GM12878 (cell line): Measurements from ENCODE around the gene PAX7.

Source experiments
- ATF2 ChIP-seq: IDR thresholded peaks from 2 replicates; pipeline ENCODE4 v1.6.1; 2012; ENCODE audit warnings: low read length, inconsistent platforms
- BCL3 ChIP-seq: IDR thresholded peaks from 2 replicates; pipeline ENCODE4 v1.6.1; 2011; ENCODE audit warnings: borderline replicate concordance, low read depth, mild to moderate bottlenecking, moderate library complexity, low read length; ENCODE audit not compliant: insufficient read depth, poor library complexity, severe bottlenecking
- CTCF ChIP-seq, 3 experiments: IDR thresholded peaks in 2 of 3; conservative IDR thresholded peaks in 1 of 3; 2 replicates each; pipeline ENCODE4 v1.5.1; 2011; ENCODE audit warnings: low read depth in 3 of 3, low read length in 3 of 3, mild to moderate bottlenecking in 3 of 3, control low read depth in 2 of 3, moderate library complexity in 2 of 3, inconsistent platforms in 1 of 3, mixed read lengths in 1 of 3; ENCODE audit not compliant: control insufficient read depth in 2 of 3, insufficient read depth in 1 of 3; ENCODE audit errors: extremely low read depth in 1 of 3
- ESRRA ChIP-seq: IDR thresholded peaks from 2 replicates; pipeline ENCODE4 v1.6.1; 2012; ENCODE audit warnings: mild to moderate bottlenecking, low read length, improper control_type of control experiment
- FOS ChIP-seq: IDR thresholded peaks from 3 replicates; pipeline ENCODE4 v1.6.1; 2011; ENCODE audit warnings: borderline replicate concordance; ENCODE audit not compliant: insufficient read length; ENCODE audit errors: extremely low read depth
- NFYB ChIP-seq: IDR thresholded peaks from 2 replicates; pipeline ENCODE4 v1.6.1; 2011; ENCODE audit warnings: low read depth, mild to moderate bottlenecking, low read length, improper control_type of control experiment, moderate library complexity; ENCODE audit not compliant: insufficient read depth
- POLR2A ChIP-seq: IDR thresholded peaks from 2 replicates; pipeline ENCODE4 v1.6.1; 2011; ENCODE audit warnings: low read depth, mild to moderate bottlenecking, low read length
- SKIL ChIP-seq: fragments of 450-650 bp; IDR thresholded peaks from 2 replicates; pipeline ENCODE4 v1.6.1; 2017; ENCODE audit warnings: mild to moderate bottlenecking, low read depth, inconsistent platforms; ENCODE audit not compliant: poor library complexity, severe bottlenecking
- TAF1 ChIP-seq: IDR thresholded peaks from 2 replicates; pipeline ENCODE4 v1.6.1; 2011; ENCODE audit warnings: mild to moderate bottlenecking, low read depth, low read length, borderline replicate concordance
- TF ChIP-seq, protein P1 (sequence below): fragments of 450-650 bp; IDR thresholded peaks from 2 replicates; pipeline ENCODE4 v1.6.1; 2017; ENCODE audit warnings: mild to moderate bottlenecking, moderate library complexity

DNA sequence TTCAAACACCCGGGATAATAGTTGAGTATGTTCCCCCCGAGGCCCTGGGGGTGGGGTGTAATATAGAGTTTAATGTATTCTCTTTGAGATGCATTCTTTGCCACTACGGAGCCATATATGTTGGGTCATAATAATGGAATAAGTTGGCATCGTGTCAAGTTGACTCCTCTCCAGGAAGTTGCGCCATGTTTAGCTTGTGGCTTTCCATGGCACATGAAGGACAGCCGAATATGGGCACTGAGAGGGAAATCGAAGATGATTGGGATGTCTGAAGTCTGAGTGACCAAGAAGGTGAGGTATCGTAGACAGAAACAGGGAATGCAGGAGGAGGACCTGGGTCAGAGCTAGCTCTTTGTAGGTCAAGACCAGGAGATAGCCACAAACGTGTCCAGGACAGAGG lies 92.6 kb downstream of the PAX7 start:
- TF ChIP-seq POLR2A (no peak), CTCF (IDR thresholded peaks at IDR 0.05 in 2 of 3, conservative IDR thresholded peaks at IDR 0.05 in 1 of 3; ENCODE audit: control insufficient read depth in 2 of 3, extremely low read depth in 1 of 3, insufficient read depth in 1 of 3, low read depth in 3 of 3, low read length in 3 of 3) (no peak), ATF2 (no peak), BCL3 (no peak), SKIL (no peak), ESRRA (no peak), NFYB (no peak), FOS (no peak), TAF1 (no peak)
- TF ChIP-seq, protein P1, sequence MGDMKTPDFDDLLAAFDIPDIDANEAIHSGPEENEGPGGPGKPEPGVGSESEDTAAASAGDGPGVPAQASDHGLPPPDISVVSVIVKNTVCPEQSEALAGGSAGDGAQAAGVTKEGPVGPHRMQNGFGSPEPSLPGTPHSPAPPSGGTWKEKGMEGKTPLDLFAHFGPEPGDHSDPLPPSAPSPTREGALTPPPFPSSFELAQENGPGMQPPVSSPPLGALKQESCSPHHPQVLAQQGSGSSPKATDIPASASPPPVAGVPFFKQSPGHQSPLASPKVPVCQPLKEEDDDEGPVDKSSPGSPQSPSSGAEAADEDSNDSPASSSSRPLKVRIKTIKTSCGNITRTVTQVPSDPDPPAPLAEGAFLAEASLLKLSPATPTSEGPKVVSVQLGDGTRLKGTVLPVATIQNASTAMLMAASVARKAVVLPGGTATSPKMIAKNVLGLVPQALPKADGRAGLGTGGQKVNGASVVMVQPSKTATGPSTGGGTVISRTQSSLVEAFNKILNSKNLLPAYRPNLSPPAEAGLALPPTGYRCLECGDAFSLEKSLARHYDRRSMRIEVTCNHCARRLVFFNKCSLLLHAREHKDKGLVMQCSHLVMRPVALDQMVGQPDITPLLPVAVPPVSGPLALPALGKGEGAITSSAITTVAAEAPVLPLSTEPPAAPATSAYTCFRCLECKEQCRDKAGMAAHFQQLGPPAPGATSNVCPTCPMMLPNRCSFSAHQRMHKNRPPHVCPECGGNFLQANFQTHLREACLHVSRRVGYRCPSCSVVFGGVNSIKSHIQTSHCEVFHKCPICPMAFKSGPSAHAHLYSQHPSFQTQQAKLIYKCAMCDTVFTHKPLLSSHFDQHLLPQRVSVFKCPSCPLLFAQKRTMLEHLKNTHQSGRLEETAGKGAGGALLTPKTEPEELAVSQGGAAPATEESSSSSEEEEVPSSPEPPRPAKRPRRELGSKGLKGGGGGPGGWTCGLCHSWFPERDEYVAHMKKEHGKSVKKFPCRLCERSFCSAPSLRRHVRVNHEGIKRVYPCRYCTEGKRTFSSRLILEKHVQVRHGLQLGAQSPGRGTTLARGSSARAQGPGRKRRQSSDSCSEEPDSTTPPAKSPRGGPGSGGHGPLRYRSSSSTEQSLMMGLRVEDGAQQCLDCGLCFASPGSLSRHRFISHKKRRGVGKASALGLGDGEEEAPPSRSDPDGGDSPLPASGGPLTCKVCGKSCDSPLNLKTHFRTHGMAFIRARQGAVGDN, result no peak
